HUES48 (cell line): ENCODE results near the gene COLEC12.

Source experiments
- H3K27ac ChIP-seq: one replicate; pipeline ENCODE4 v1.7.0; 2013; ENCODE audit warnings: low read depth, low read length, inconsistent platforms
- H3K27me3 ChIP-seq: 2 replicates; pipeline ENCODE4 v1.6.1; 2013; ENCODE audit warnings: mild to moderate bottlenecking, low read length; ENCODE audit not compliant: control insufficient read depth, insufficient read depth
- H3K36me3 ChIP-seq: 2 replicates; pipeline ENCODE4 v1.6.1; 2013; ENCODE audit warnings: low read length; ENCODE audit not compliant: control insufficient read depth, insufficient read depth
- H3K4me1 ChIP-seq: 2 replicates; pipeline ENCODE4 v1.6.1; 2013; ENCODE audit warnings: mild to moderate bottlenecking, low read length; ENCODE audit not compliant: control insufficient read depth, insufficient read depth
- H3K4me3 ChIP-seq: 2 replicates; pipeline ENCODE4 v1.5.1; 2013; ENCODE audit warnings: mild to moderate bottlenecking, low read depth, low read length
- H3K9ac ChIP-seq: 2 replicates; pipeline ENCODE4 v1.6.1; 2013; ENCODE audit warnings: mild to moderate bottlenecking, low read depth, low read length, moderate library complexity
- H3K9me3 ChIP-seq: 2 replicates; pipeline ENCODE4 v1.6.1; 2013; ENCODE audit warnings: low read length; ENCODE audit not compliant: control insufficient read depth, insufficient read depth

Gene COLEC12

DNA sequence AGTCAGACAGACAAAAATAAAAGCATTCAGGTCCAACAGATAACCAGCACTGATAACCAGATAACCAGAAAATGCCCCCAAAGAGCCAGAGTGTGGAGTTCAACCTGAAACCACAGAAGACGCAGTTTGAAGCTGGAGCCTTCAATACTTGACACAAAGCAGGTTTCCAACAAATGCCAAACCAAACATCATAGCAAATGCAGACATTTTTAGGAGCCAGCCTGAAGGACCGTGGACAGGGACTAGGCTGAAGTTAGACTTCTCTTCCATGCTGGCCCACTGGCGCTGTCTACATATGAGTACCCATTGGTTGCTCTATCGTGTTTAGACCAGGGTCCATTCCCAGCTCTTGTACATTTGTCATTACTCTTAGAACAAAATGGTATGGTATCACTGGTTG, 9.9 kb downstream of the COLEC12 start:
- no peak overlapping the region for H3K9ac ChIP-seq
- H3K4me1 ChIP-seq: peaks cover 7% of the 10 kb centered on the region; the same call in 1 of the 2 replicates
- no peaks in the 10 kb centered on the region for H3K27me3 ChIP-seq
- no peaks in the 10 kb centered on the region for H3K36me3 ChIP-seq
- H3K9me3 ChIP-seq: 0 out of 2 replicates have a peak, but pooled peaks cover 3% of the 10 kb centered on the region
- no peak overlapping the region for H3K27ac ChIP-seq
- H3K4me3 ChIP-seq: no peak overlapping the region

DNA sequence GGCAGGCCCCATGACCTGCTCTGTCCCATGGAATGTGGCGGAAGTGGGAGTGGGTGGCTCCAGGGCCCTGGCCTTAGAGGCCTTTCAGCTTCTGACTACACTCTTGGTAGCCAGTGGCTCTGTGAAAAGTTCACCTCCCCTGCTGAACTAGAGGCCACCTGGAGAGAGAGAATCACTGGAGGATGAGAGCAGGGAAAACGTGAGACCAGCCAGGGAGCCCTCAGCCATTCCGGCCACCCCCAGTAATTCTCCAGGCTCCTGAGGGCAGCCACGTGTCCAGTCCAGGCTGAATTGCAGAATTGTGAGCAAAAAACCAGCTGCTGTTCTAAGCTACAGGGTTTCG, 10.5 kb downstream of the COLEC12 start:
- Histone ChIP-seq H3K9ac (no peak overlapping the region), H3K9me3 (0 out of 2 replicates have a peak, but pooled peaks cover 3% of the 10 kb centered on the region), H3K36me3 (no peaks in the 10 kb centered on the region), H3K4me3 (no peak overlapping the region), H3K27me3 (no peaks in the 10 kb centered on the region), H3K27ac (peak overlapping the region; percentile 1), H3K4me1 (peaks cover 7% of the 10 kb centered on the region; the same call in 1 of the 2 replicates)

- Histone ChIP-seq H3K36me3 (no peaks in the 10 kb centered on the region), H3K4me3 (no peak overlapping the region), H3K4me1 (peaks cover 7% of the 10 kb centered on the region; the same call in 1 of the 2 replicates), H3K9ac (no peak overlapping the region), H3K9me3 (0 out of 2 replicates have a peak, but pooled peaks cover 3% of the 10 kb centered on the region), H3K27me3 (no peaks in the 10 kb centered on the region), H3K27ac (peak overlapping the region; percentile 1)
These were observed 11.1 kb downstream of the COLEC12 start for GRCh38 chr18:489244-490023.

DNA sequence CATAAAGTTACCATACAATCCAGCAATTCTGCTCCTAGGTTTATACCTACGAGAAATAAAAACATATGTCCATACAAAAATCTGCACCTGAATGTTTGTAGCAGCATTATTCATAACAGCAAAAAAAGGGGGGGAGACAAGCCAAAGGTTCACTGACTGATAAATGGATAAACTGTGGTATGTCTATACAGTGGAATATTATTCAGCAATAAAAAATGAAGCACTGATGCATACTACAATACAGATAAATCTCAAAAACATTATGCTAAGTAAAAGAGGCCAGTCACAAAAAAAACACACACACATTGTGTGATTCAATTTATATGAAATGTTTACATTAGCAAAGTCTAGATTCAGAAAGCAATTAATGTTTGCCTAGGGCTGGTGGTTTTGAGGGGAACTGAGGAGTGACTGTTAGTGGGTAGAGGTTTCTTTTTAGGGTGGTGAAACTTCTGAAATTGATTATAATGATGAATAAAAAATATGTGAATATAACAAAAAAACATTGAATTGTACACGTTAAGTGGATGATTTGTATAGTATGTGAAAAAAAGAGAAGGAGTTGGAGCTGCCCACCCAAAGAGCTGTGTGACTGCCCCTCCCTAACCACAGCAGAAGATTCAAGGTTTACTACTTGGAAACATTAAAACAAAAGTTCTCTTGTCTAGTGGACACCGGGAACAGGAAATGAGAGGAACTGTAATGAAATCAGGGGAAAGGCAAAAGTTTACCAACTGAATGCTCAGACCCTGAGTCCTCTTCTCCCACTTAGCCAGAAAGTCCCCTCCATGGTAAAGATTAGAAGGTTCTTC, 13.4 kb downstream of the COLEC12 start:
- Histone ChIP-seq H3K36me3 (no peaks in the 10 kb centered on the region), H3K27ac (no peak overlapping the region), H3K4me3 (no peak overlapping the region), H3K9ac (no peak overlapping the region), H3K4me1 (no peaks in the 10 kb centered on the region; the same call in 1 of the 2 replicates), H3K27me3 (no peaks in the 10 kb centered on the region), H3K9me3 (0 out of 2 replicates have a peak, but pooled peaks cover 3% of the 10 kb centered on the region)

DNA sequence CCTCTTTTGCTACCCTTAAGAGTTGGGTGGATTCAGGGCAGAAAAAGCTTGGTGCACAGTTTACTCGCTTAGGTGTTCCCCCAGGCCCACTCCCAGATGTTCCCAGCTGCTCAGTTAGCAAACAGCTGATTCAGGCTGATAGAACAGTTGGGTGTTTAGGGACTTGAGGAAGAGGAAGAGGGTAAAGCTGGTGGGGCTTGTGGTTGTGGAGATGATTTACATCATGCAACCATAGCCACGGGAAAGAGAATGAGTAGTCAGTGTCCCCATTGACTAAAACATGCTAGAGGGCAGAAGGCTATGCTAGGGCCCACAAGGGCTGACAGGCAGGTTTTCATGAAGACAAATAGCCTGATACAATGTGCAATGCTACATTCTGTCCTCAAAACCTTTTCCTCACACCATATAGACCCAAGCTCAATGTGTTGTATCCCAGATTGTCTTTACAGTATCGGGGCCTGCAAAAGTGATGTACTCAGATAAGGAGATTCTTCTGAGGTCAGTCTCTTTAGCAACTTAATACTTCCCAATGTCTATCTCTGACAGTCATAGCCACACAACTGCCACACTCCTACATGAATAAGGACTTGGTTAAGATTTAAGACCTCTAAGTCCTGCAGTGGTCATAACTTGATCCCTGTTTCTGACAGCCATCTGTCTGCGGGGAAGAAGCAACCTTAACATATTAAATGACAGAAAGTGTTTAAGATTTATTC, 15.6 kb downstream of the COLEC12 start:
- Histone ChIP-seq H3K27me3 (no peaks in the 10 kb centered on the region), H3K9me3 (0 out of 2 replicates have a peak, but pooled peaks cover 3% of the 10 kb centered on the region), H3K4me1 (peaks cover 3% of the 10 kb centered on the region), H3K4me3 (no peak overlapping the region), H3K9ac (no peak overlapping the region), H3K27ac (no peak overlapping the region), H3K36me3 (no peaks in the 10 kb centered on the region)

- H3K27me3 ChIP-seq: no peaks in the 10 kb centered on the region
- no peak overlapping the region for H3K9ac ChIP-seq
These were observed 21.8 kb downstream of the COLEC12 start for GRCh38 chr18:478681-479080.

DNA sequence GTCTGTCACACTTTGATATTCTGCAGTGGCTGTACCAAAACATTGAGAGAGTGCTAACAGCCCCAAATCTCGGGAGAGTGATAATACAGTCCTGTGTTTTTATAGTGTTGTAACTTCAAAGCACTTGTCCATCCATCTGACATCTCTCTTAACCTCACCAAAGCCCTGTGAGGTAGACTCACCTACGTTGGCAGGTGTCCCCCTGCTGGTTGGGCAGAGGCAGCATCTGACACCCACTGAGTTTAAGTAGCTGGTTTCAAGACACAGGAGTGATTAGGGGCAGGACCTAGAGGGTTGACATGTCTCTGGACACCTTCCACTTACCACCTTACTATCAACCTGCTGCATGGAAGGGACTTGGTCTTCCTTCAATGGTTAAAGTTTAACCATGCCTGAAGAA, 22.9 kb downstream of the COLEC12 start:
- Histone ChIP-seq H3K9ac (no peak overlapping the region), H3K27ac (no peak overlapping the region), H3K4me3 (no peak overlapping the region), H3K4me1 (peaks cover 34% of the 10 kb centered on the region), H3K9me3 (no peaks in the 10 kb centered on the region), H3K27me3 (no peaks in the 10 kb centered on the region), H3K36me3 (no peaks in the 10 kb centered on the region)

More at GRCh38 chr18:478681-479080, 21.8 kb downstream of the COLEC12 start:
- H3K9me3 ChIP-seq: no peaks in the 10 kb centered on the region
- H3K27ac ChIP-seq: no peak overlapping the region
- no peaks in the 10 kb centered on the region for H3K36me3 ChIP-seq
- H3K4me3 ChIP-seq: no peak overlapping the region
- peaks cover 34% of the 10 kb centered on the region for H3K4me1 ChIP-seq

DNA sequence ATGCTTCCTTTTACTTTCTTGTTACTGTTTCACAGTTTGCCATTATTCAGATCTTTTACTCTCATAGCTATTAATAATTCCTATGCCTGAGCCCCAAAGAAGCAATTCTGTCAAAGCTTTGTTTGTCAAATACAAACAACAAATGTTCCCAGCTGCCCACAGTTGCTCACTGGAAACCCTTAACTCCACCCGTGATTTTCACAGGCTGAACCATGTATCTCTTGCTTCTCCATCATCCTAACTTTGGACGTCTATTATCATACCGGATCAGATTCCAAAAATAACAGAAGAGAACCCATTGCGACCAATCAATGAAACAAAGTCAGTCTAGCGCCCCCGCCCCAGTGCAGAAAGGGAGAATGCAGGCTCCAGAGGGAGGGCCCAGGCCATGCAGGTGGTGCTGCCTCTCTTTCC, 24.2 kb downstream of the COLEC12 start:
- no peak overlapping the region for H3K4me3 ChIP-seq
- peaks cover 34% of the 10 kb centered on the region for H3K4me1 ChIP-seq
- no peaks in the 10 kb centered on the region for H3K27me3 ChIP-seq
- H3K36me3 ChIP-seq: no peaks in the 10 kb centered on the region
- H3K27ac ChIP-seq: no peak overlapping the region
- H3K9ac ChIP-seq: no peak overlapping the region
- H3K9me3 ChIP-seq: no peaks in the 10 kb centered on the region

DNA sequence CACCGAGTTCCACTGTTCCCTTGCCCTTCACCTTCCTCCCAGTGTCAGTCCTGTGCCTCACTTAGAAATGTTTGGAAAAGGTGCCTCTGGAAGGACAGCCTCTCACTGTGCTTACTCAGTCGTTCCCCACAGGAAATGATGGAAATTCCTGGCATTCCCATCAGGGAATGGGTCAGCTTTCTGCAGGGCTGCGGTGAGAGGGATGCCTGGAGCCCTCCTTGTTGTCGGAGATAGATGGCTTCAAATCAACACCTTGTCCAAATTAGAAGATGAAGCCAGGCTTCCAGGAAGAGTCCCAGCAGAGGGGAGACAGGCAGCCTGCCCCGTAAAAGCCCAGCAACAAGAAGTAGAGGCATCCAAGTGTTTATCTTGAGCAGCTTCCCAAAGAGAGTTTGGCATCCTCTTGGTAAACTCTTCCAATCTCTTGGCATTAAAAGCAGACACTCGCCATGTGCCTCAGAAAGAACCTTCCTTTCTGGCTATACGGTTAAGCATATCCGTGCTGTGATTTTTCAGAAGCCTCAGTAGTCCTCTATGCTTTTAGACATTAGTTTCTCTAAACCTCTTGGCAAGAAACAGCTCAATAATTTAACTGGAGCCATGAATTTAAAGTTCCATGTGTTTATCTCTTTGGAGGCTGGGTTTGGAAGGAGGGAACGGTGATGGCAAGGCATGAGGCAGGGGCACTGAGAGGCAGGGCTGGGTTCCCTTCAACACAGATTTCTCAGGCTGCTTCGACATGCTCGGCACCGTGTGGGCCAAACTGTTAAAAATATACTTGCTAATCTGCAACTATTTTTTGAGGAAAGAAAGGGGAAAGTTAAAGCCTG, 25.1 kb downstream of the COLEC12 start:
- Histone ChIP-seq H3K27me3 (no peaks in the 10 kb centered on the region), H3K9ac (no peak overlapping the region), H3K27ac (no peak overlapping the region), H3K4me3 (no peak overlapping the region), H3K9me3 (no peaks in the 10 kb centered on the region), H3K36me3 (no peaks in the 10 kb centered on the region), H3K4me1 (peaks cover 34% of the 10 kb centered on the region)

DNA sequence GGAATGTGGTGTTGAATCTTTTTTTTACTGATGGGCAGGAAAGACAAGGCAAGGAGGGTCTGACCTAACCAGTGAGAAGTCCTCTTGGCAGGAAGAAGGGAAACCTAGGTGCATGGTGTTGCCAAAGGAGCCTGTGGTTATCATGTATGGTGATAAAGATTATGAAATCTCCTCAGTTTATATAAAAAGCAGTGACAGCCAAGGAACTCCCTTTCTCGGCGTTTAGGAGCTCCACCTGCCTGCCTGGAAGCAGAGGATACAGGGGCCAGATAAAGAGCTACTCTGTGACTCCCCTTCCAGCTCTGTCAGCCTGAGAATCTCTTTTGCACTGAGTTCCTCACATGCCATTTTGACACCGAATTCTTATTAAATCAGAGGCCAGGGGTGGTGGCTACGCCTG, 26.1 kb downstream of the COLEC12 start:
- peaks cover 27% of the 10 kb centered on the region for H3K4me1 ChIP-seq
- H3K9ac ChIP-seq: no peak overlapping the region
- H3K36me3 ChIP-seq: no peaks in the 10 kb centered on the region
- H3K4me3 ChIP-seq: no peak overlapping the region
- no peaks in the 10 kb centered on the region for H3K9me3 ChIP-seq
- no peak overlapping the region for H3K27ac ChIP-seq
- no peaks in the 10 kb centered on the region for H3K27me3 ChIP-seq
